ENCODE measurements around the gene PWWP2A.

PWWP2A gene

GRCh38 chr5:160129841-160130240 lies 10.6 kb upstream of the PWWP2A start:
- no peak for DNase-seq (ENCODE audit: low read depth)

GRCh38 chr5:160128632-160129031 lies 9.4 kb upstream of the PWWP2A start:
- no peak for DNase-seq (ENCODE audit: low read depth)

DNA sequence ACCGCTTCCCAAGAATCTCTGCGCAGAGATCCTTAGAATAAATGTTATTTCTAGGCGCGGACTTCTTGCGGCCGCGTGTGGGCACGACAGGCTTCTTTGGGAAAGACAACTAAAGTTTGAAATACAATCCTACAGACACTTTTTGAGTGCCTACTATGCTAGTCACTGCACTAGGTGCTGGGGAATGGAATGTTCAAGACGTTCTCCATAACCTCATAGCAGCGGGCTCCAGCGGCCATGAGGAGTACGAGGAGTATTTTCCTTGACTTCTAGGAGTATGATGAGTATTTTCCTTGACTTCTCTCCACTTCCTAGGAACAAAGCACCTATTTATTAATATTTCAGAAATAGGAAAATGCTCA lies 636 bp upstream of the PWWP2A start:
- no peak for DNase-seq (ENCODE audit: low read depth)

GRCh38 chr5:160118349-160119141 lies 705 bp downstream of the PWWP2A start:
- DNase-seq (ENCODE audit: low read depth) = peak; percentile 26

- DNase-seq (ENCODE audit: low read depth) = no peak
These were observed 2.3 kb downstream of the PWWP2A start for GRCh38 chr5:160116991-160117390.

DNA sequence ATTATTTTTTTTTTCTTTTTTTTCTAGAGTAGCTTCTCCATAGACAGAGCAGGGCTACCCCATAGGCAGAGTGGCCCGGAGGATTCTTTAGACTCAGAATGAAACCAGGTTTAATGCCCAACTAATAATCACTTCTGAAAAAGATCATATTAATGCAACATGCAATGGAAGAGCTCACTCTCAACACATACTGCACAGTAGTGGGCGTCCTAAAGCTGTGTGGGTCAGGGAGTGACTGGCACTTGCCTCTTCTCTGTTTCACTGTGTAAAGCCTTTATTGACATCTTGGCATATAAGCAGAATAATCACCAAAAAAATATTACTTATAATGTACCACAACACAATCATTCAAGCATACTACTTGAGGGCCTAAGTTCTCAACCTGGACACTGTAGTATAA lies 11.1 kb downstream of the PWWP2A start:
- no peak for DNase-seq (ENCODE audit: low read depth)

GRCh38 chr5:160105686-160106360 lies 13.4 kb downstream of the PWWP2A start:
- no peak for DNase-seq (ENCODE audit: low read depth)

DNA sequence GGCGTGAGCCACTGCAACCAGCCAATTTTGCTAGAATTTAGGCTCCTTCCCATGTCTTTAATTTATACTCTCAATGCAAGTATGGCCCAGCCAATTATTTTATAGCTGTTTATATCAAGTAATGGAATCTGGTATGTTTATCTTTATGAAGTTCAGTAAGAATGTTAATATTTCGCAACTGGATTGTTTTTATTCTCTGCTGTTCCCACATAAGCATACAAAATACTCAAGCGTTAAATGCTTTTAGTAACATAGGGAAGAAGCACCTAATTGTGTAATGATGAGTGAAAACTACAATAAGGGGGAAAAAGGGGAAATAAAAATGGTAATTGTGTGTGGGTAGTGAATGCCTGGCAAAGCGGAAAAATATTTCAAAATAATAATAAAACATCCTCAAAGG lies 21.3 kb downstream of the PWWP2A start:
- no peak for DNase-seq (ENCODE audit: low read depth)

- DNase-seq (ENCODE audit: low read depth) = no peak
These were observed 23.1 kb downstream of the PWWP2A start for GRCh38 chr5:160096178-160096577.

DNA sequence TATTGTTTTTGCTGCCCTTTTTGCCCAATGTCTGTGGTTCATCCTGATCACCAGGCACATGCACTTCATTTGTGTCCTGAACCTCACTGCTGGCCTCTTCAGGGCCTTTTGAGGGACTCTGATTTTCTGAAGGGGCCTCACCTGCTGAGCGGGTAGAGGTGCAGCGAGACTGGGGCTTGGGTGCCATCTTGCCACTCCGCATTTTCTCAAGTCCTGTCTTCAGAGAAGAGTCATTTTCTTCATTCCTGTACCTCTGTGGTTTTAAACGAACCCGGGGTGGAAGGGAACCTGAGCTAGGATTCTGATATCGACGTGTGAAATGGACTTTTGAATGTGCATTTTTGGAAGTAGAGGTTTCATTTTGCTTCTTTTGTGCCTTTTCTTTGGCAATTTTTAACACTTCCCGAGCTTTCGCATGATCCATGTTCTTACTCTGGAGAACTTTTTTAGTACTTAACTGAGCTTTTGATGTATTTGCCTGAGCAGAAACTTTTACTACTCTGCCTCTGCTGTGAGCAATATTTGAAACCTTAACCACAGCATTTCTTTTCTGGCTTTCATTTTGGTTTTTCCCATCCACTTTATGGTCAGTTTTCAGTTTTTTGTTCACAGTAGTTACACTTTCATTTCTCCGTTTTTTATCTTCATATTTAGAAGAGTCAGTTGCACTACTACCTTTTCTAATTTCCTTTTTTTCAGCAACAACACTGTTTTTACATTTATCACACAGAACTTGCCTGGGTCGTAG lies 26.1 kb downstream of the PWWP2A start:
- DNase-seq (ENCODE audit: low read depth) = no peak

DNA sequence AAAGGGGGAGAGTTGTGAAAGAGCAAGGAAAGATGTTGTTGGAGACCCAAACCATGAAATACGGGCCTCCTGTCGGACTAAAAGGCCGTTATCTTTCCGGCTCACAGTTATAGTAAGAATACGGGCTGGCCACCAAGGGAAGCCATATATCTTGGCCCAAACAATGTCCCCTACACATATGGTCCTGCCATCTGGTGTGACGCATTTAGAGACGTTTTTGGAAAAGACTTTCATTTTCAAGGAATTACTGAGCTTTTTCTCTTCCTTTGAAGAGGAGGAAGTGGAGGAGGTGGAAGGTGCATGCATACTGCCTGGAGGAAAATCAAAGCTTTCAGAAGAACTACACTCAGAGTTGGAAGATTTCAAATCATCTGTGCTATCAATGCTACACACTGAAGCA lies 26.7 kb downstream of the PWWP2A start:
- DNase-seq (ENCODE audit: low read depth) = no peak

DNA sequence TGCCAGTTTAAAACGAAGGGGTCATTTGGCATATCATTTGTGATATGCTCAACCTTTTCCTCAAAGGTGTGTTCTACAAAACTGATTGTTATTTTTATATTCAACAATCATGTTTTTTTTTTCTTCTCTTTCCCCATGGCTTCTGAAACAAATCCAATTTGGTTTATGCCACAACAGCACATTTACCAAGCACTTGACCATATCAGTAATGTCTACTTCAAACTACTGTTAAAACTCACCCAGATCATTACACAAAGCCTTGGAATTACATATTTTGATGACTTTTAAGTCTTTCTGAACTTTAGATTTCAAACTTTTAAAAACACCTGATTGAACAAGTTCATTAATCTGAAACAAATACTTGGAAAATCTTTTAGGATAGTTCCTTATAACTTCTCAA lies 29.2 kb downstream of the PWWP2A start:
- DNase-seq (ENCODE audit: low read depth) = no peak

DNA sequence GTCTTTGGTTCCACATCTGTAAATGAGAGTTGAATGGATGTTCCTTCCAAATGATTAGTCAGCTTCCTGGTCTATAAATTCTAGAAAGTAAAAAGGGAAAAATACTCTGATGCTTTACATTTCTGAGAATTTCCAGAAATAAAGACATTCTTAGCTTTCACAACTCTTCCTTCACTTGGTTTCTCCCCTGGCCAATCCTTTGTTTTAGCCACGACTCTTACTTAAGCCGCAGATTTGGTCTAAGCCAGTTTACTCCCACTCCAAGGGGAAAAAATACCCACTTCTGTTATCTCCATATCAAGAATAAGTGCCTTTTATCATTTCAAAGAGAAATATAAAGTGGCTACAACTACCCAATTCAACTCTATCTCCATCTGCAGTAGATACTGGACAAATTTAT lies 29.7 kb downstream of the PWWP2A start:
- DNase-seq (ENCODE audit: low read depth) = no peak

DNA sequence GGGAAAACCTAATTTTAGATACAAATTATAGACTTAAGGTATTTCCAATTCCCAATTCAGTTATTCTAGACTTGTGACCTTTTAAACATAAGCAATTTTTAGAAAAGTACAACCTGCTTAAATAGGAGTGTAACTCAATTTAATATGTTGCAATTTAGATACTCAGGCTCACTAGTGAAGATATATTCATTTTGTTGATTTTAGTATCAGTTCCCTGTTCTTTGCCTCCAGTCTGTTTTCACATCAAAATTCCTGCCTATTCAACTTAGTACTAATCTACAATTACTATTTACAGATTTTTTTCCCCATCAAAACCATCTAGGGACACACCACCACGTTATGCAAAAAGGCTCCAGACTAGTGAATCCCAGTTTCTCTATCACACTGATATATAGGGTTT lies 30.4 kb downstream of the PWWP2A start:
- no peak for DNase-seq (ENCODE audit: low read depth)

DNA sequence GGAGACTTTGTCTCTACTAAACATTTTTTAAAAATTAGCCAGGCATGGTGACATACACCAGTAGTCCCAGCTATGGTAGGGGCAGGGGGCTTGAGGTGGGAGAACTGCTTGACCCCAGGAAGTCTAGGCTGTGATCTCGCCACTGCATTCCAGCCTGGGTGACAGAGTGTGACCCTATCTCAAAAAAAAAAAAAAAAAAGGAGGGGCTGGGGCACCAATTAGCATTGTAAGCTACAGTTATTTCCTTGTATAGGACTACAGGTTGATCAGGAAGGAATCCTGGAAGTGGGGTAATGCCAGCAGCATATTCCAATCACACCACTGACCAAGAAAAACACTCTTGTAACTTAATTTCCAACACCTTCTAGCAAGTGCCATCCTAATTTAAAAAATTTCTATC lies 32.1 kb downstream of the PWWP2A start:
- DNase-seq (ENCODE audit: low read depth) = no peak

GRCh38 chr5:160084144-160084543 lies 35.1 kb downstream of the PWWP2A start:
- no peak for DNase-seq (ENCODE audit: low read depth)

DNA sequence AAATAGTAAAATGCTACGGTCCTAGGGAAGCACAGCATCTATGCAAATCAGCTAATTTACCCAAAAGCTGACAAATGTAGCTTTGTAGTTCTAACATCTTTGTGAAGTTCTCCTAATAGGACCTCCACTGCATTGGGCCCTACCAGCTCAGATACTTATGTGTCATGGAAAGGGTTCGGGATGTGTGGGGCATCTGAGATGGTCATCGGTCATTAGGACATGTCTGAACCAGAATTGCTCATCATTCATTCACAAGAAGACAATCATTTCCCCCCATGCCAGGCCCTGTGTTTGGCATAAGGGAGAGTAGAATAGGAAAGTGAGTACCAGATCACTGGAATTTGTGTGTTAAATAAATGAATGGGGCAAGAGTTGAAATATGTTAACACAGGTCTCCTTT lies 35.7 kb downstream of the PWWP2A start:
- no peak for DNase-seq (ENCODE audit: low read depth)

DNA sequence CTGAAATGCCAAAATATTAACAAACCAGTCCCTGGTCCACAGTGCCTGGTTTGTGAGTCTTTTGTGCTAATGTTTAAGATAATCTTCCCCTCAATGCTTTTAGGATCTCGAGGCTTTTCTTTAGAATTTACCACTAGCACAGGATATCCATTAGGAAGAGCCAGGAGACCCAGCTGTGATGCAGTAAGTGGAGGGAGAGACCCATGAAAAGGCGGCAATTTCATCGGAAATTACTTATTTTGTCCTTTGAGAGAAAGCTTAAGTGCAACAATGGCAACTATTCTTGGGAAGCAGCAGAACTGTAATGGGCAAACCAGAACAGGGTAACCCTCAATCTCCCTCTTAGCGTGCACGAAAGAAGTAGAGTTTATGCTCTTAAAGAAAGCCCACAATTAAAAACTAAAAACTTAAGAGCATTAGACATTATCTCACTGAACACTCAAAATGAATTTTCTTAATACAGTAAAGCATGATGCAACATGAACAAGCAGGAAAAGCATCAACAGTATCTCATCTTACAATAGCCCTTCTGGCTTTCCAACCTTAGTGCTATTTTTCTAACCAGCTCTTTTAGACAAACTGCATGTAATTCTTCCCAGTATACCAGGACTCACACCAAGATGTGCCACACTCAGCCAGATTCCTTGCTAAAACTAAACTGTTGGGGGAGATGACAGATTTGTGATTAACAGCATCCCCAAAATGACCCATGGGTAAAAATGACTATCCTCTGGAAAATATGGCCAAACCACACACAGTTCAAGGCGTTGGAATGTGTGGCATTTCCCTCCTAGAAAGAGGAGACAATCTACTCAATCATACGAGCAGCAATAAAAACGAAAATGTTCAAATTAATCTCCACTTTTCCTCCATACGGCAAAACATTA lies 36.4 kb downstream of the PWWP2A start:
- DNase-seq (ENCODE audit: low read depth) = no peak

- no peak for DNase-seq (ENCODE audit: low read depth)
These were observed 37.8 kb downstream of the PWWP2A start for GRCh38 chr5:160081495-160081894.

GRCh38 chr5:160079753-160080152 lies 39.5 kb downstream of the PWWP2A start:
- DNase-seq (ENCODE audit: low read depth) = no peak

- no peak for DNase-seq (ENCODE audit: low read depth)
These were observed 42.3 kb downstream of the PWWP2A start for GRCh38 chr5:160076997-160077396.

GRCh38 chr5:160075073-160075472 lies 44.2 kb downstream of the PWWP2A start:
- DNase-seq (ENCODE audit: low read depth) = no peak

All from stimulated activated CD8-positive, alpha-beta memory T cell treated with anti-CD3 and anti-CD28 coated beads, Interleukin-4, amount 100 ng/mL, for 24 hours (primary cell).